Psoas muscle (tissue), 8 donors: ENCODE measurements around the gene HOXC12. TPM values are rescaled to one million over a fixed set of nuclear protein-coding genes. Genes with fewer than 3 reads are reported as not detected.

Source experiments
- ATAC-seq, 4 donors: fragments of 200-7000 bp; cut with Tn5 transposase; one replicate each; pipeline ENCODE4 v1.9.1; 2020; ENCODE audit warnings: moderate library complexity in 3 of 4, mild to moderate bottlenecking in 2 of 4
- DNase-seq, 2 donors: peaks; one replicate each; pipeline ENCODE4 v3.0.0-alpha.2; 2020
- H3K27ac ChIP-seq: fragments of 200-600 bp; one replicate; pipeline ENCODE4 v1.8.0; 2022
- H3K27me3 ChIP-seq, 3 donors: fragments of 200-600 bp in 1 of 3; one replicate each; pipeline versions ENCODE4 v1.6.1 to v1.8.0; 2013 to 2022; ENCODE audit warnings: low read length in 2 of 3, mild to moderate bottlenecking in 2 of 3, moderate library complexity in 1 of 3; ENCODE audit not compliant: insufficient read depth in 3 of 3
- H3K36me3 ChIP-seq, 2 donors: fragments of 200-600 bp in 1 of 2; one replicate each; pipeline versions ENCODE4 v1.6.1 to v1.8.0; 2013 to 2022; ENCODE audit warnings: low read depth in 1 of 2, mild to moderate bottlenecking in 1 of 2, moderate library complexity in 1 of 2; ENCODE audit not compliant: insufficient read depth in 1 of 2
- H3K4me1 ChIP-seq: fragments of 200-600 bp; one replicate; pipeline ENCODE4 v1.8.0; 2022
- H3K4me3 ChIP-seq: fragments of 200-600 bp; one replicate; pipeline ENCODE4 v1.8.0; 2022; ENCODE audit warnings: mild to moderate bottlenecking
- H3K9me3 ChIP-seq: fragments of 200-600 bp; one replicate; pipeline ENCODE4 v1.8.0; 2022
- WGBS, 3 donors: extraction: QIAGEN DNeasy Blood & Tissue Kit; methylation state at CpG; one replicate each; pipeline versions ENCODE4 v1.1.6 to v1.1.7; 2013; 5-methylcytosine and 5-hydroxymethylcytosine counted together
- intact Hi-C, 2 donors: fragments of 100-400 bp; cut with DNase I; formaldehyde crosslinking; loops; one replicate each; pipeline versions ENCODE4 v1.11.0 to v1.14.2; 2022
- polyA plus RNA-seq, 3 donors: library from polyadenylated mRNA; stranded (reverse); fragments of 200-250 nt; gene quantifications; one replicate each; pipeline ENCODE4 v1.2.3, GENCODE V29; 2013
- total RNA-seq, 4 donors: library from RNA; stranded (reverse); fragmentation: NEBNext Ultra II Directional in 2 of 4; extraction: Animal tissue kit (Norgen Biotek cat#: 25700) in 2 of 4; gene quantifications; one replicate each; pipeline versions ENCODE4 v1.2.1 to v1.2.4, GENCODE V29; 2021 to 2023
- TF ChIP-seq, protein P1 (sequence below): fragments of 200-600 bp; IDR thresholded peaks from one replicate; pipeline ENCODE4 v1.8.0; 2022; ENCODE audit warnings: antibody characterized with exemption
- donor health status: healthy with polysubstance abuse.
- donor health status: DM: no; HTN: no; CAD: no; lungs with moderate emphysema.
- donor health status: Bipolar disorder and iron deficiency.
- donor health status: healthy.
- donor health status: DM: yes; HTN: yes; CAD: no.
- donor health status: DM: no; HTN: no; CAD: no.
- donor health status: DM: no; HTN: no; CAD: no.
- donor health status: DM: yes; HTN: yes; CAD: no.

HOXC12 gene
- total and polyA plus RNA-seq, 7 donors, result under 0.01 to 0.01 TPM; not detected in 5

DNA sequence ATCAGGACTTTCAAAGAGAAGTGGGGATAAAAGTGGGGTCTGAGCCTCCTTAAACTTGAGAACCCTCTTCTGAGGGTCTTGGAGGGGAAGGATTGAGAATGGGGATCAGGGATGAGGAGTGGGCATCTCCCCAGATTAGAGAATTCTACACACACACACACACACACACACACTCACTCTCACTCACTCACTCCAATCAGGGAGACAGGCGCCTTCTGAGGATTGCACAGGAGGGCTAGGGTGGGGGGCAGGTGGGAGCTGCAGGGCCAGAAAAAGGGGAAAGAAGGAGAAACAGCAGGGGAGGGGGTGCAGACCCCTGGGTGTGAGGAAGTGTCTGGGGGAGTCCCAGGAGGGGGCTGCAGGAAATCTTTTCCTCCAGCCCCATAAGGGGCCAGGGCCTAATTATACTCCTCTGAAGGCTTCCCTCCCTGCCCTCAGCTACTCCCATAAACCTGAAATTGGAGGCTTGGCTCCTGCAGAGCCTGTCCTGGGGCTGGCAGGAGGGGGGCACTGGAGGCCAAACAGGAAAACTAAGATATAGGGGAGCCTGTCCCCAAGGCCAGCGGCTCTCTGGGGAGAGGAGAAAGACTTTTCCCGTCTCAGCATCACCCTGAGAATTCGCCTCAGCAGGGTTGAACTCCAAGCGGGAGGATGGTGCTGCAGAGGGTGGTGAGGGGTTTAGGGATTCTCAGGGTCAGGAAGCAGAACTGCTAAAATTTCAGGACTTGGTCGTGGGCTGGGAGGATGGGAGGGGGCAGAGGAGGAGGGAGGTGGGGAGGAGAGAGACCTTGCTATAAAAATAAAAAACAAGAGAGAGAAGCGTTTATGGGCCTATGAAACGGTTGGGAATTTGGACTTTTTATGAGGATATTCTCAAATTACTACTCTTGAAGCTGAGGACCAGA, 46.8 kb downstream of the HOXC12 start:
- H3K27ac ChIP-seq, result peak overlapping the region; percentile 95
- peak overlapping the region; percentile 78 for H3K4me3 ChIP-seq
- peaks cover 19% of the 10 kb centered on the region for H3K4me1 ChIP-seq
- intact Hi-C loops, result loop anchor here in 1 of 2 donors (5.0 kb wide), 1 partner anchor 276 kb away; no protein-coding TSS in a partner anchor
- WGBS, 3 donors, result 20 to 43% (median 23%) methylated on average over 8 of the region's 8 CpGs
- no peaks in the 10 kb centered on the region for H3K9me3 ChIP-seq
- TF ChIP-seq, protein P1, sequence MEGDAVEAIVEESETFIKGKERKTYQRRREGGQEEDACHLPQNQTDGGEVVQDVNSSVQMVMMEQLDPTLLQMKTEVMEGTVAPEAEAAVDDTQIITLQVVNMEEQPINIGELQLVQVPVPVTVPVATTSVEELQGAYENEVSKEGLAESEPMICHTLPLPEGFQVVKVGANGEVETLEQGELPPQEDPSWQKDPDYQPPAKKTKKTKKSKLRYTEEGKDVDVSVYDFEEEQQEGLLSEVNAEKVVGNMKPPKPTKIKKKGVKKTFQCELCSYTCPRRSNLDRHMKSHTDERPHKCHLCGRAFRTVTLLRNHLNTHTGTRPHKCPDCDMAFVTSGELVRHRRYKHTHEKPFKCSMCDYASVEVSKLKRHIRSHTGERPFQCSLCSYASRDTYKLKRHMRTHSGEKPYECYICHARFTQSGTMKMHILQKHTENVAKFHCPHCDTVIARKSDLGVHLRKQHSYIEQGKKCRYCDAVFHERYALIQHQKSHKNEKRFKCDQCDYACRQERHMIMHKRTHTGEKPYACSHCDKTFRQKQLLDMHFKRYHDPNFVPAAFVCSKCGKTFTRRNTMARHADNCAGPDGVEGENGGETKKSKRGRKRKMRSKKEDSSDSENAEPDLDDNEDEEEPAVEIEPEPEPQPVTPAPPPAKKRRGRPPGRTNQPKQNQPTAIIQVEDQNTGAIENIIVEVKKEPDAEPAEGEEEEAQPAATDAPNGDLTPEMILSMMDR, result no peak
- H3K27me3 ChIP-seq, result no peaks in the 10 kb centered on the region
- ATAC-seq (no peak), DNase-seq (peak in 1 of 2 donors; percentile 46)
- H3K36me3 ChIP-seq, result no peaks in the 10 kb centered on the region

DNA sequence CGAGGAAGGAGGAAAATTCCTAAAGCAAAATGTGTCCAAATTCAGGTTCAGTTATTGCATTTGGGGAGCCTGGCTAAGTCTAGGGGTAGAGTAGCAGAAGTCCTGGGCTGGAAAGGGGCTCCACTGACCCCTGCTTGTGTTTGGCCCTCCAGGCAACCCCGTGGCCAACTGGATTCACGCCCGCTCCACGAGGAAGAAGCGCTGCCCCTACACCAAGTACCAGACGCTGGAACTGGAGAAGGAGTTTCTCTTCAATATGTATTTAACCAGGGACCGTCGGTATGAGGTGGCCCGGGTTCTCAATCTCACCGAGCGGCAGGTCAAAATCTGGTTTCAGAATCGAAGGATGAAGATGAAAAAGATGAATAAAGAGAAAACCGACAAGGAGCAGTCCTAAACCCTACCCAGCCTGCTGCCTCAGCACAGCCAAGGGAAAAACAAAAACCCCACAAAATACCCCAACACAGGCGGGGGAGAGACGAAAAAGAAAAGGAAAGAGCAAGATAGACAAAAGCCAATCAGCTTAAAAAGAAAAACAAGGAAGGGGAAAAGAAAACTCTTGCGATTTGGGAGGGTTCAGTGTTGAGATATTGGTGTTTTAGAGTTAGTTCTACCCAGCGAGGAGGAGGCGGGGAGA, 47.7 kb downstream of the HOXC12 start:
- Histone ChIP-seq H3K27ac (peak overlapping the region; percentile 95), H3K27me3 (no peaks in the 10 kb centered on the region), H3K4me3 (peak overlapping the region; percentile 78), H3K4me1 (peaks cover 25% of the 10 kb centered on the region), H3K9me3 (no peaks in the 10 kb centered on the region), H3K36me3 (no peaks in the 10 kb centered on the region)
- intact Hi-C loops, result loop anchor here in 1 of 2 donors (5.0 kb wide), 1 partner anchor 275 kb away; no protein-coding TSS in a partner anchor
- 24 to 42% (median 35%) methylated on average over 19 of the region's 19 CpGs for WGBS, 3 donors
- ATAC-seq (no peak), DNase-seq (peak in 1 of 2 donors; percentile 71)
- TF ChIP-seq, protein P1, result no peak

DNA sequence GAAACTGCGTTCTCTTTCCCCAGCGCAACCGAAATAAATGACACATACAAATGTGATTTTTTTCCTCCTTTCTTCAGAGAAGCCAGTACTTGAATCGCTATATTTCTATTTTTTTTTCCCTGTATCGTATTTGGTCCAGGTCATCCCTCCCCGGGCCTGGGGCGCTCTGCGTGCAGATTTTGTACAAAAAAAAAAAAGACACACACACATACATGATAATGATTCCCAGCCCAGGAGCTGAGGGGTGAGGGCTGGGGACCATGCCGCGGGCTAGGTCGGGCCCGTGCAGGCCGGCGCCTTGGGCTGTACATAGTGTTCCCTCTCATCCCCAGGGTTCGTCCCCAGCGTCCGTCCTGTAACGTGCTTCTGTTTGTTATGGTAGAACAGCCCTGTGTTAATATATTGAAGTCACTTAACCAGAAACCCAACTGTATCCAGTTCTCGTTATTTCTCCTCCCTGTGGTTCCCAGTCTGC, 48.2 kb downstream of the HOXC12 start:
- Histone ChIP-seq H3K36me3 (no peaks in the 10 kb centered on the region), H3K9me3 (no peaks in the 10 kb centered on the region), H3K4me1 (peaks cover 27% of the 10 kb centered on the region), H3K4me3 (peak overlapping the region; percentile 78), H3K27ac (peak overlapping the region; percentile 95), H3K27me3 (no peaks in the 10 kb centered on the region)
- TF ChIP-seq, protein P1, result no peak
- intact Hi-C loops, result loop anchor here in 1 of 2 donors (5.0 kb wide), 1 partner anchor 274 kb away; no protein-coding TSS in a partner anchor
- DNase-seq (peak in 1 of 2 donors; percentile 77), ATAC-seq (peak in 2 of 4 donors; percentile 22 to 33)
- WGBS, 3 donors, result 27 to 53% (median 50%) methylated on average over 19 of the region's 19 CpGs

DNA sequence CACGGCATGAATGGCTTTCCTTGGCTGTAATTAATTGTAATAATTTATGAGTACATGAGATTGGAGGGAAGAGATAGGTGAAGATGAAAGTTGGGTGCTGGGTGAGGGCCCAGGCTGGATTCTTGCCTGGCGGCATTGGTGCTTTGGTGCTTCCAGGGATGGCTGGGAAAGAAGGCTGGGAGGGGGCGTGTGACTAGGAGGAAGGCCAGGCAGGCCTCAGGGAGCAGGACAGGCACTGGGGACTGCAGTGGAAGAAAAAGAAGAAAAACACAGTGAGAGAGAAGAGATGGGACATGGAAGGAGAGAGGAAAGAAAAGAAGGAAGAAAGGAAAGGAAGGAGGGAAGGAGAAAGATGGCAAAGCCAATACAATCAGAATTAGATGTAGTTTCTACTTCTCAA, 48.9 kb downstream of the HOXC12 start:
- Histone ChIP-seq H3K4me3 (peak overlapping the region; percentile 78), H3K36me3 (no peaks in the 10 kb centered on the region), H3K4me1 (peaks cover 23% of the 10 kb centered on the region), H3K27ac (peak overlapping the region; percentile 95), H3K27me3 (no peaks in the 10 kb centered on the region), H3K9me3 (no peaks in the 10 kb centered on the region)
- ATAC-seq, result no peak
- DNase-seq, result no peak
- 11 to 23% (median 19%) methylated on average over 3 of the region's 3 CpGs for WGBS, 3 donors
- intact Hi-C loops, result loop anchor here in 1 of 2 donors (5.0 kb wide), 1 partner anchor 274 kb away; no protein-coding TSS in a partner anchor
- TF ChIP-seq, protein P1, result no peak
